DMS79 treated with DMSO at 0.1 percent for 48 hours (cell line): Measurements from ENCODE around the gene ZNF560.
"Not testable (repeated sequence)": the region's sequence is repeated elsewhere in the genome, so short reads cannot be mapped to it uniquely, and the experiment has no call there.

Experiments used
- DNase-seq: peaks from one replicate; lab custom pipeline; 2025; lab: John Stamatoyannopoulos, UW

ZNF560 gene

GRCh38 chr19:9498183-9498902, at the start of gene ZNF560:
Gene ZNF560 (minus strand): TSS chr19:9498616. CDS start chr19:9475313, 23,303 bp downstream.
- DNase-seq: no peak

GRCh38 chr19:9547870-9548269, 49.5 kb upstream of the ZNF560 start:
- no peak for DNase-seq

- not testable (repeated sequence) for DNase-seq
Measured at GRCh38 chr19:9541281-9541680, 42.9 kb upstream of the ZNF560 start.

GRCh38 chr19:9539921-9540320, 41.5 kb upstream of the ZNF560 start:
- not testable (repeated sequence) for DNase-seq

- DNase-seq: not testable (repeated sequence)
Measured at GRCh38 chr19:9539201-9539600, 40.8 kb upstream of the ZNF560 start.

- DNase-seq: peak; percentile 81
Measured at GRCh38 chr19:9538183-9539058, 40.0 kb upstream of the ZNF560 start, which contains the start of gene ZNF426. Gene ZNF426 (minus strand): TSS chr19:9538645. CDS start chr19:9536232, 2,413 bp downstream.

GRCh38 chr19:9535934-9536333, 37.5 kb upstream of the ZNF560 start:
- no peak for DNase-seq

GRCh38 chr19:9531933-9532332, 33.5 kb upstream of the ZNF560 start:
- no peak for DNase-seq

- DNase-seq: no peak
Measured at GRCh38 chr19:9528757-9529336, 30.4 kb upstream of the ZNF560 start.

GRCh38 chr19:9523885-9524474, 25.6 kb upstream of the ZNF560 start:
- no peak for DNase-seq

- DNase-seq: no peak
Measured at GRCh38 chr19:9507285-9507684, 8.9 kb upstream of the ZNF560 start.

- DNase-seq: no peak
Measured at GRCh38 chr19:9500796-9501195, 2.4 kb upstream of the ZNF560 start.

- no peak for DNase-seq
Measured at GRCh38 chr19:9494096-9494495, 4.3 kb downstream of the ZNF560 start.

- DNase-seq: no peak
Measured at GRCh38 chr19:9487016-9487415, 11.4 kb downstream of the ZNF560 start.

- no peak for DNase-seq
Measured at GRCh38 chr19:9485140-9485539, 13.3 kb downstream of the ZNF560 start.

GRCh38 chr19:9474975-9475374, 23.4 kb downstream of the ZNF560 start:
- DNase-seq: no peak

GRCh38 chr19:9467161-9467560, 31.3 kb downstream of the ZNF560 start:
- DNase-seq: no peak

GRCh38 chr19:9461938-9462337, 36.5 kb downstream of the ZNF560 start:
- DNase-seq: no peak

GRCh38 chr19:9456018-9456689, 42.3 kb downstream of the ZNF560 start:
- DNase-seq: no peak

GRCh38 chr19:9453953-9454352, 44.5 kb downstream of the ZNF560 start:
- no peak for DNase-seq

GRCh38 chr19:9445037-9445436, 53.4 kb downstream of the ZNF560 start:
- DNase-seq: no peak

GRCh38 chr19:9436358-9436757, 62.1 kb downstream of the ZNF560 start:
- no peak for DNase-seq
